PC-3 (cell line): ENCODE data around the gene AAMP.

Experiments
- EZH2 ChIP-seq: fragments of 300-600 bp; sonication (generic); IDR thresholded peaks from one replicate; pipeline ENCODE4 v1.6.1; 2017; ENCODE audit warnings: antibody characterized with exemption, mild to moderate bottlenecking, low read length; ENCODE audit not compliant: unreplicated experiment
- TF ChIP-seq, protein P1 (sequence below): fragments of 300-600 bp; sonication (generic); conservative IDR thresholded peaks from 2 replicates; pipeline ENCODE4 v1.5.1; 2017; ENCODE audit warnings: antibody characterized with exemption, low read depth, mild to moderate bottlenecking, low read length

DNA sequence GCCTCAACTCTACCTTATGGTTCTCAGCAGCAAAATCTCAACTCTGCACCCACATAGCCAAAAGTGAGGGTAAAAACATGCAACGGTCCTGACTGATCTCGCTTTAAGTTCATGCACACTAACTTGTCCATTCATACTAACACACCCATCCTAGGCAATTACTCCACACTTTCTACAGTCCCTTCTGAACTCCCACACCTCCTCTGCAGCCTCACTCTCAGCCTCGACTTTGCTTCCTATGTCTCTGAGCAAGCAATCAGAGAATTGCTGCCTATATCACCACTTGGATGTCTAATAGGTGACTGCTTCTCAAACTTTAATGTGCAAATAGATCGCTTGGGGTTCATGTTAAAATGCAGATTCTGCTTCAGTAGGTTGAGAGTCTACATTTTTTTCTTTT, 30.2 kb upstream of the AAMP start:
- TF ChIP-seq, protein P1, sequence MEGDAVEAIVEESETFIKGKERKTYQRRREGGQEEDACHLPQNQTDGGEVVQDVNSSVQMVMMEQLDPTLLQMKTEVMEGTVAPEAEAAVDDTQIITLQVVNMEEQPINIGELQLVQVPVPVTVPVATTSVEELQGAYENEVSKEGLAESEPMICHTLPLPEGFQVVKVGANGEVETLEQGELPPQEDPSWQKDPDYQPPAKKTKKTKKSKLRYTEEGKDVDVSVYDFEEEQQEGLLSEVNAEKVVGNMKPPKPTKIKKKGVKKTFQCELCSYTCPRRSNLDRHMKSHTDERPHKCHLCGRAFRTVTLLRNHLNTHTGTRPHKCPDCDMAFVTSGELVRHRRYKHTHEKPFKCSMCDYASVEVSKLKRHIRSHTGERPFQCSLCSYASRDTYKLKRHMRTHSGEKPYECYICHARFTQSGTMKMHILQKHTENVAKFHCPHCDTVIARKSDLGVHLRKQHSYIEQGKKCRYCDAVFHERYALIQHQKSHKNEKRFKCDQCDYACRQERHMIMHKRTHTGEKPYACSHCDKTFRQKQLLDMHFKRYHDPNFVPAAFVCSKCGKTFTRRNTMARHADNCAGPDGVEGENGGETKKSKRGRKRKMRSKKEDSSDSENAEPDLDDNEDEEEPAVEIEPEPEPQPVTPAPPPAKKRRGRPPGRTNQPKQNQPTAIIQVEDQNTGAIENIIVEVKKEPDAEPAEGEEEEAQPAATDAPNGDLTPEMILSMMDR = no peak
- TF ChIP-seq EZH2 = no peak
